Omental fat pad (tissue), 4 donors: ENCODE data around the gene COQ8A. TPM values are rescaled to one million over a fixed set of nuclear protein-coding genes. Genes with fewer than 3 reads are reported as not detected.

ENCODE experiments used
- ATAC-seq: fragments of 150-250 bp; one replicate; pipeline ENCODE4 v1.9.1; 2016; ENCODE audit warnings: mild to moderate bottlenecking, moderate library complexity; ENCODE audit not compliant: low FRiP score
- DNase-seq: peaks from one replicate; pipeline ENCODE4 v3.0.0-alpha.2; 2019; ENCODE audit warnings: low spot score
- total RNA-seq, 4 donors: library from RNA; depleted of rRNA; stranded (reverse); fragments of >200 nt; gene quantifications; one replicate each; pipeline ENCODE4 v1.1.0, GENCODE V29; 2016
- TF ChIP-seq, protein P1 (sequence below), 3 donors: fragments of 450-650 bp; IDR thresholded peaks; one replicate each; pipeline ENCODE4 v1.5.1; 2016 to 2017; ENCODE audit warnings: antibody characterized with exemption in 3 of 3, mild to moderate bottlenecking in 3 of 3, moderate library complexity in 2 of 3

Gene COQ8A
- total RNA-seq, 4 donors from 2014 or later = 118 to 175 (median 140) TPM

DNA sequence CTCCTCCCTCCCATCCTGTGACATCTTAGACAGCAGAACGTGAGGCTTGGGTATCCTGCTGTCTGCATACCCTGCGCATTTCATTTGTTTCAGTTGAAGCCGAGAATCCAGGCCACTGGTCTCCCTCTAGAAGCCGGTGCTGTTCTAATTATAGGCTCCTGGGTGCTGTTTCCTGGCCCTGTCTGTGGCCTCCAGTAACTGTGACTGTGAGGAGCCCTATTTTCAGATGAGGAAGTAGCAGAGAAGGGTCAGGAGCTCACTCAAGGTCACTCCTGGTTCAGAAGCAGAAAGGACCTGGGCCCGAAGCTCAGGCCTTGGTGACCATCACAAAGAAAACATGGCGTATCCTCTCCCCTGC is 24.0 kb downstream of the COQ8A start:
- TF ChIP-seq, protein P1, sequence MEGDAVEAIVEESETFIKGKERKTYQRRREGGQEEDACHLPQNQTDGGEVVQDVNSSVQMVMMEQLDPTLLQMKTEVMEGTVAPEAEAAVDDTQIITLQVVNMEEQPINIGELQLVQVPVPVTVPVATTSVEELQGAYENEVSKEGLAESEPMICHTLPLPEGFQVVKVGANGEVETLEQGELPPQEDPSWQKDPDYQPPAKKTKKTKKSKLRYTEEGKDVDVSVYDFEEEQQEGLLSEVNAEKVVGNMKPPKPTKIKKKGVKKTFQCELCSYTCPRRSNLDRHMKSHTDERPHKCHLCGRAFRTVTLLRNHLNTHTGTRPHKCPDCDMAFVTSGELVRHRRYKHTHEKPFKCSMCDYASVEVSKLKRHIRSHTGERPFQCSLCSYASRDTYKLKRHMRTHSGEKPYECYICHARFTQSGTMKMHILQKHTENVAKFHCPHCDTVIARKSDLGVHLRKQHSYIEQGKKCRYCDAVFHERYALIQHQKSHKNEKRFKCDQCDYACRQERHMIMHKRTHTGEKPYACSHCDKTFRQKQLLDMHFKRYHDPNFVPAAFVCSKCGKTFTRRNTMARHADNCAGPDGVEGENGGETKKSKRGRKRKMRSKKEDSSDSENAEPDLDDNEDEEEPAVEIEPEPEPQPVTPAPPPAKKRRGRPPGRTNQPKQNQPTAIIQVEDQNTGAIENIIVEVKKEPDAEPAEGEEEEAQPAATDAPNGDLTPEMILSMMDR (IDR thresholded peaks at IDR 0.05) = no peak
- ATAC-seq (no peak), DNase-seq (no peak)

DNA sequence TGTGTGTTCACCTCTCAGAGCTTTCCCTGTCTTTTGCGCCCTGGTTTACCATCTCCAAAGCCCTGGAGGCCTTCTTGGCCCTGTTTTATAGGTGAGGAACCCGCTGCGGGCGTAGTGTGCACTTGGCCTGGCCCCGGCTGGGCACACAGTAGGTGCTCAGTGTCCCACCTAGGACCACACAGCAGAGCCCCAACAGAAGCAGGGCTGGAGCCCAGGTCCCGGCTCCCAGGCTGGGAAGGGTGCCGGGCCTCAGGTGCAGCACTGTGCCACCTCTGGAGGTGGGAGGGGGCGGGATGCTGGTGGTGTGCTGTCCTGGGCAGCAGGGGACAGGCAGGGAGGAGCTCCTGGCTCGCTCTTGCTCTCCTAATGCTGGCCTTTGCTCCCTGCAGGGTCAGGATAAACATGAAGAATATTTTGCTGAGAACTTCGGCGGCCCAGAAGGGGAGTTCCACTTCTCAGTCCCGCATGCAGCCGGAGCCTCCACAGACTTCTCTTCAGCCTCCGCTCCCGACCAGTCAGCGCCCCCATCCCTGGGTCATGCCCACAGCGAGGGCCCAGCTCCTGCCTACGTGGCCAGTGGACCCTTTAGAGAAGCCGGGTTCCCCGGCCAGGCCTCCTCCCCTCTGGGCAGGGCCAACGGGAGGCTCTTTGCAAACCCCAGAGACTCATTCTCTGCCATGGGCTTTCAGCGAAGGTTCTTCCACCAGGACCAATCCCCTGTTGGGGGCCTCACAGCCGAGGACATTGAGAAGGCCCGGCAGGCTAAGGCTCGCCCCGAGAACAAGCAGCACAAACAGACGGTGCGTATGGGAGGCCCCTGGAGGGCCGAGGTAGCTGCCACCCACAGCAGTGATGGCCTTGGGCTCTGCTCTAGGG is 24.8 kb downstream of the COQ8A start:
- DNase-seq = no peak
- TF ChIP-seq, protein P1 (IDR thresholded peaks at IDR 0.05) = no peak

GRCh38 chr1:226965581-226966440 is 25.7 kb downstream of the COQ8A start:
- TF ChIP-seq, protein P1 (IDR thresholded peaks at IDR 0.05) = no peak
- no peak for ATAC-seq
- no peak for DNase-seq

More for the DNA sequence above, 24.8 kb downstream of the COQ8A start:
- no peak for ATAC-seq

GRCh38 chr1:226966683-226967082 is 26.6 kb downstream of the COQ8A start:
- no peak for DNase-seq
- TF ChIP-seq, protein P1 (IDR thresholded peaks at IDR 0.05) = no peak

DNA sequence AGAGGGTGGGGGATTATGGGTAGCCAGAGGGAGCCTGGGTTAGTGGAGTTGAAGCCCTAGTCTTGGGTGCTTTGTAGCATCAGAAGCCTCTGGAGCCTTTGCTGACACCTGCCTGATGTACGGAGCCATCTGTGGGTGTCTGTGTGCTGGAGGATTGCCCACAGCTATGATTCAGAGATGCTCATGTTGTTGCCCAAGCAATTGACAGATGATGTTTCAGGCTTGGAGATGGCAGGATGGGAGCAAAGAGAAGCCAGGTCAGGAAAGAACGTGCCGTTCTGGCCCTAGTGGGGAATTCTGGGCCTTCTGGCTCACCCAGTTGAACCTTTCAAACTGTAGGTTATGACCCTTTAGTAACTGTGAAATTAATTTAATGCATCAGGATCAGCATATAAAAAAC is 27.6 kb downstream of the COQ8A start:
- ATAC-seq (peak; percentile 91), DNase-seq (no peak)
- TF ChIP-seq, protein P1 (IDR thresholded peaks at IDR 0.05) = no peak

More at GRCh38 chr1:226966683-226967082, 26.6 kb downstream of the COQ8A start:
- ATAC-seq = peak; percentile 26

- no peak for DNase-seq
- TF ChIP-seq, protein P1 (IDR thresholded peaks at IDR 0.05) = no peak
- no peak for ATAC-seq
Measured at GRCh38 chr1:226971765-226972164, 31.7 kb downstream of the COQ8A start.
